Neuronal stem cell (in vitro differentiated cells): ENCODE results near the gene RAP2B.

Experiments
- DNase-seq: peaks from one replicate; pipeline ENCODE4 v3.0.0-alpha.2; 2013; ENCODE audit warnings: low spot score
- H2AFZ ChIP-seq: one replicate; pipeline ENCODE4 v1.6.1; 2013; ENCODE audit warnings: mild to moderate bottlenecking, low read length, inconsistent platforms
- H2AK5ac ChIP-seq: 2 replicates; pipeline ENCODE4 v1.6.1; 2013; ENCODE audit warnings: low read depth, mild to moderate bottlenecking, inconsistent platforms, low read length, moderate library complexity, mixed read lengths
- H2BK120ac ChIP-seq: 2 replicates; pipeline ENCODE4 v1.6.1; 2013; ENCODE audit warnings: low read depth, mild to moderate bottlenecking, inconsistent platforms, low read length, moderate library complexity, mixed read lengths
- H2BK12ac ChIP-seq: one replicate; pipeline ENCODE4 v1.6.1; 2013; ENCODE audit warnings: low read length, inconsistent platforms
- H2BK15ac ChIP-seq: 2 replicates; pipeline ENCODE4 v1.6.1; 2013; ENCODE audit warnings: mild to moderate bottlenecking, low read length, inconsistent platforms, mixed read lengths
- H2BK5ac ChIP-seq: one replicate; pipeline ENCODE4 v1.6.1; 2013; ENCODE audit warnings: inconsistent platforms, mild to moderate bottlenecking, low read length, moderate library complexity
- H3K14ac ChIP-seq: one replicate; pipeline ENCODE4 v1.6.1; 2013; ENCODE audit warnings: low read length, inconsistent platforms
- H3K18ac ChIP-seq: 2 replicates; pipeline ENCODE4 v1.6.1; 2013; ENCODE audit warnings: low read length, inconsistent platforms
- H3K23ac ChIP-seq: 2 replicates; pipeline ENCODE4 v1.6.1; 2013; ENCODE audit warnings: low read depth, mild to moderate bottlenecking, mixed read lengths, low read length, inconsistent platforms; ENCODE audit not compliant: poor library complexity
- H3K27ac ChIP-seq: replicated peaks from 3 replicates; pipeline ENCODE4 v1.5.1; 2013; ENCODE audit warnings: low read length, inconsistent platforms
- H3K27me3 ChIP-seq, 3 experiments: 2 replicates each; pipeline ENCODE4 v1.6.1; 2013; ENCODE audit warnings: low read length in 3 of 3, mild to moderate bottlenecking in 2 of 3, inconsistent platforms in 1 of 3, low read depth in 1 of 3, mixed read lengths in 1 of 3, moderate library complexity in 1 of 3; ENCODE audit not compliant: control insufficient read depth in 3 of 3, insufficient read depth in 3 of 3
- H3K36me3 ChIP-seq, 2 donors: replicated peaks in 1 of 2; 2 replicates each; pipeline ENCODE4 v1.6.1; 2013; ENCODE audit warnings: low read length in 2 of 2; ENCODE audit not compliant: control insufficient read depth in 2 of 2, insufficient read depth in 2 of 2
- H3K4ac ChIP-seq: 2 replicates; pipeline ENCODE4 v1.6.1; 2013; ENCODE audit warnings: inconsistent platforms, mild to moderate bottlenecking, low read length, moderate library complexity
- H3K4me1 ChIP-seq, 2 donors: 1 replicate in 1 of 2; 2 replicates in 1 of 2; pipeline ENCODE4 v1.6.1; 2013; ENCODE audit warnings: low read length in 2 of 2, low read depth in 1 of 2; ENCODE audit not compliant: control insufficient read depth in 2 of 2, insufficient read depth in 1 of 2
- H3K4me2 ChIP-seq: one replicate; pipeline ENCODE4 v1.6.1; 2013; ENCODE audit warnings: mild to moderate bottlenecking, low read length, inconsistent platforms; ENCODE audit not compliant: insufficient read depth, poor library complexity, severe bottlenecking
- H3K4me3 ChIP-seq, 2 donors: 2 replicates each; pipeline ENCODE4 v1.5.1; 2013; ENCODE audit warnings: low read length in 2 of 2, mild to moderate bottlenecking in 2 of 2, inconsistent platforms in 1 of 2, moderate library complexity in 1 of 2
- H3K79me1 ChIP-seq: one replicate; pipeline ENCODE4 v1.6.1; 2013; ENCODE audit warnings: low read depth, mild to moderate bottlenecking, inconsistent platforms, low read length, moderate library complexity
- H3K9ac ChIP-seq: one replicate; pipeline ENCODE4 v1.6.1; 2013; ENCODE audit warnings: mild to moderate bottlenecking, low read depth, low read length, inconsistent platforms; ENCODE audit not compliant: poor library complexity
- H3K9me3 ChIP-seq, 2 donors: replicated peaks in 1 of 2; 2 replicates each; pipeline versions ENCODE3 to v1.6.1; 2013; ENCODE audit warnings: low read length in 2 of 2, mild to moderate bottlenecking in 2 of 2, inconsistent platforms in 1 of 2, low read depth in 1 of 2, mixed read lengths in 1 of 2, moderate library complexity in 1 of 2; ENCODE audit not compliant: control insufficient read depth in 2 of 2, insufficient read depth in 1 of 2
- H4K8ac ChIP-seq: one replicate; pipeline ENCODE4 v1.6.1; 2013; ENCODE audit warnings: low read depth, mild to moderate bottlenecking, inconsistent platforms, low read length, moderate library complexity
- H4K91ac ChIP-seq: one replicate; pipeline ENCODE4 v1.6.1; 2013; ENCODE audit warnings: low read length, low read depth, mild to moderate bottlenecking, inconsistent platforms; ENCODE audit not compliant: poor library complexity
- WGBS, 2 donors: extraction: QIAGEN DNeasy Blood & Tissue Kit; methylation state at CpG; one replicate each; pipeline ENCODE4 v1.1.7; 2013; ENCODE audit warnings: missing lambda C conversion rate in 2 of 2, mixed read lengths in 1 of 2; ENCODE audit not compliant: insufficient read length in 2 of 2, insufficient replicate concordance in 1 of 2; ENCODE audit errors: extremely low coverage in 2 of 2; 5-methylcytosine and 5-hydroxymethylcytosine counted together

Gene RAP2B

DNA sequence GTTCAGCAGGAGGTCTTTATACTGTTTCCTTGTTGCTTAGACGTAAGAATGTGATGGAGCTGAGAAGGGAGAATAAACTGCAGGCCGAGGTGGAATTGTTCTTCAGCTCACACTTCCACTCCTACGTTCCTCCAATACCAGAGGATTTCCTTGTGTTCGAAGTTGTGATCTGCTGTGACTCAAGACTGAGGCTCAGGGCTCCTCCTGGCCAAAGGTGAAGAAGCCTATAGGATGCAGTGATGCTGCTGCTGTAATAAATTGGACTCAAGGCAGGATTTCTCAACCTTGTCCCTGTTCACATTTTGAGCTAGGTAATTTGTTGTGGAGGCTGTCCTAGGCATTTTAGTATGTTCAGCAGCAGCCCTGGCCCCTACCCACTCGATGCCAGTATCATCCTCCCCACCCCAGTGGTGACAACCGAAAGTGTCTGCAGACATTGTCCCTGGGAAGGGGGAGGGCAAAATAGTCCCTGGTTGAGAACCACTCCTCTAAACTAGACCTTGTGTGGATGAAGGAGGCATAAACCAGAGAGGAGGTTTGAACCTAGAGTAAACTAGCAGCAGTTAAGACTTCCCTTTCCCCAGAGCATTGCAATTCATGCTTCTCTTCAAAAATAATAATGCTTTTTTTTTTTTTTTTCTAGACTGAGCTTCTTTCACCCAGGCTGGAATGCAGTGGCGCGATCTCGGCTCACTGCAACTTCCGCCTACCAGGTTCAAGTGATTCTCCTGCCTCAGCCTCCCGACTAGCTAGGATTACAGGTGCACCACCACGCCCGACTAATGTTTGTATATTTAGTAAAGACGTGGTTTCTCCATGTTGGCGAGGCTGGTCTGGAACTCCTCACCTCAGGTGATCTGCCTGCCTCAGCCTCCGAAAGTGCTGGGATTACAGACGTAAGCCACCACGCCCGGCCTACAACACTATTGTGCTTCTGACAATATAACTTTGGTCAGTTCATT, 11.1 kb downstream of the RAP2B start:
- WGBS, 2 donors = no CpG with 5 or more reads among the region's 19 CpGs

DNA sequence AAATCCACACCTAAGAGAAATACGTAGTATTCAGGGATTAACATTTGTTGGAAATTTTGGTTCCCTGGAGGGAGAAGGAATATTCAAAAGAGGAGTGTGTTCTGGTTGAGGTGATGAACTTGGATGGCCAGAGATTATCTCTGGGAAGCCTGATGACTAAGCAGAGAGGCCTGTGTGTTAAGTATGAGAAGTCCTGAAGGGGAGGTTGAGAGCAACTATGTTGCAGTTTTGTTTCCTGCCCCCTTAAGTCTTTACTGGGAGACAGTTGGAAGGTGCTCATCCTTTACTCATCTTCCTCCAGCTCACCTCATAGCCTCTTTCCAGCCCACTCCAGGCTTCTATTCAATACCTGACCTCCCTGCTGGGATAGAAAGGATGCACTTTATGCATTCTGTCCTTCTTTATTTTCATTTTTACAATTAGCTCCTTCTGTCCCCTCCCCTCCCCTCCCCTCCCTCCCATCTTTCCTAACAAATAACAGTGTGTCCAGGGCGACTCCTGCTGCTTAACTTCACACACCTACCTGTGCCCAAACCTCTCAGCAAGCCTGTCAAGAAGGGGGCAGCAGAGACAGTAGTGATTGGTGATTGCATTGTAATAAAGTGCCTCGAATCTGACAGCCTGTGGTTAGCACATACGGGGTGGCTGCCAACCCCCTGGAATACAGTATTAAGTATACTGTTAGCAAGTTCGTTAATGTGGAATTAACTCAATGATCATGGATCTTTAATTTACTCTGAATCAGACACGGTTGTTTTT, 11.9 kb downstream of the RAP2B start:
- Histone ChIP-seq H3K79me1 (no peaks in the 10 kb centered on the region), H3K36me3 (no peaks in the 10 kb centered on the region), H3K9ac (no peak overlapping the region), H2BK5ac (no peak overlapping the region), H3K4ac (no peak overlapping the region), H4K91ac (no peak overlapping the region), H3K9me3 (no peaks in the 10 kb centered on the region), H3K27ac (no peak overlapping the region), H3K23ac (no peak overlapping the region), H2AK5ac (no peak overlapping the region), H4K8ac (no peak overlapping the region), H3K4me1 (peaks cover 0 to 5% of the 10 kb centered on the region in 2 donors), H2BK120ac (no peak overlapping the region), H3K4me2 (no peak overlapping the region), H2BK15ac (no peak overlapping the region), H3K27me3 (no peaks in the 10 kb centered on the region), H3K18ac (no peak overlapping the region), H3K14ac (no peak overlapping the region), H2BK12ac (no peak overlapping the region), H2AFZ (no peak overlapping the region), H3K4me3 (no peak overlapping the region)
- DNase-seq = no peak
- WGBS, 2 donors = no CpG with 5 or more reads among the region's 6 CpGs

More for the DNA sequence above, 11.1 kb downstream of the RAP2B start:
- no peak overlapping the region for H3K27ac ChIP-seq
- H2BK120ac ChIP-seq = no peak overlapping the region
- H3K23ac ChIP-seq = no peak overlapping the region
- H2BK12ac ChIP-seq = no peak overlapping the region
- H3K14ac ChIP-seq = no peak overlapping the region
- peak overlapping the region; percentile 7 for H2AFZ ChIP-seq
- no peak overlapping the region for H3K4me2 ChIP-seq
- H2BK5ac ChIP-seq = no peak overlapping the region
- H2AK5ac ChIP-seq = no peak overlapping the region
- no peak overlapping the region for H4K8ac ChIP-seq
- peaks cover 0 to 5% of the 10 kb centered on the region in 2 donors for H3K4me1 ChIP-seq
- H3K79me1 ChIP-seq = no peaks in the 10 kb centered on the region
- H2BK15ac ChIP-seq = no peak overlapping the region
- no peak overlapping the region for H3K9ac ChIP-seq
- no peaks in the 10 kb centered on the region for H3K27me3 ChIP-seq
- H3K9me3 ChIP-seq = no peaks in the 10 kb centered on the region
- H4K91ac ChIP-seq = no peak overlapping the region
- H3K4me3 ChIP-seq = no peak overlapping the region
- H3K4ac ChIP-seq = no peak overlapping the region
- H3K18ac ChIP-seq = no peak overlapping the region
- DNase-seq = no peak
- H3K36me3 ChIP-seq = no peaks in the 10 kb centered on the region

DNA sequence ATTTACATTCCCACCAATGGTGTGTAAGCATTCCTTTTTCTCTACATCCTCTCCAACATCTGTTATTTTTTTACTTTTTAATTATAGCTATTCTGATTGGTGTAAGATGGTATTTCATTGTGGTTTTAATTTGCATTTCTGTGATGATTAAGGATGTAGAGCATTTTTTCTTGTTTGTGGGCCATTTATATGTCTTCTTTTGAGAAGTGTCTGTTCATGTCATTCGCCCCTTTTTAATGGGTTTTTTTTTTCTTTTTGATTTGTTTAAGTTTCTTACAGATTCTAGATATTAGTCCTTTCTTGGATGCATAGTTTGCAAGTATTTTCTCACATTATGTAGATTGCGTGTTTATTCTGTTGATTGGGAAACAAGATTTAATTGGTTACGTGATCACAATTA, 14.2 kb downstream of the RAP2B start:
- Histone ChIP-seq H3K9ac (no peak overlapping the region), H2BK5ac (no peak overlapping the region), H3K14ac (no peak overlapping the region), H3K23ac (no peak overlapping the region), H3K36me3 (no peaks in the 10 kb centered on the region), H2BK120ac (no peak overlapping the region), H3K27me3 (no peaks in the 10 kb centered on the region), H2BK15ac (no peak overlapping the region), H3K4ac (no peak overlapping the region), H3K9me3 (no peaks in the 10 kb centered on the region), H3K18ac (no peak overlapping the region), H2AFZ (no peak overlapping the region), H3K79me1 (no peaks in the 10 kb centered on the region), H4K91ac (no peak overlapping the region), H4K8ac (no peak overlapping the region), H2AK5ac (no peak overlapping the region), H2BK12ac (no peak overlapping the region), H3K4me3 (no peak overlapping the region), H3K27ac (no peak overlapping the region), H3K4me2 (no peak overlapping the region), H3K4me1 (peaks cover 0 to 5% of the 10 kb centered on the region in 2 donors)
- WGBS, 2 donors = no CpG with 5 or more reads among the region's 3 CpGs
- no peak for DNase-seq

DNA sequence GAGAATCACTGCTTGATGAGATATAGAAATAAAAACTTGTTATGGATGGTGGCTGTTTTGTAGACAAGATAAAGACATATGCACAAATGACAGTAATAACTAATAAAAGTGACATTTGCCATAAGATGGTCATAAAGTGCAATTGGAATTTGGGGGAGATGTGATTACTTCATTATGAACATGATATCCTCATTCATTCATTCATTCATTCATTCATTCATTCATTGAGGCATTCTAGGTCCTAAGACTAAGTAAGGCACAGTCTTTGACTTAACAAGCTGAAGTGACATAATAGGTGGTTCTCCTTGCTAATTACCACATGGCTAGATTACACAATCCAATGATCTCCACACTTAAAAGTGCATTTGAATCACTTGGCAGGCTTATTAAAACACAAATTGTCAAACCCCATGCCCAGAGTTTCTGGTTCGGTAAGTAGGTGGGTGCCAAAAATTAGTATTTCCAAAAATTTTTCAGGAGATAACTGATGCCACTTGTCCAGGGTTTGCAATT, 18.9 kb downstream of the RAP2B start:
- Histone ChIP-seq H3K36me3 (no peaks in the 10 kb centered on the region), H4K91ac (no peak overlapping the region), H3K4me1 (no peaks in the 10 kb centered on the region), H3K27ac (no peak overlapping the region), H2BK120ac (no peak overlapping the region), H4K8ac (no peak overlapping the region), H2BK12ac (no peak overlapping the region), H3K14ac (no peak overlapping the region), H2AFZ (no peak overlapping the region), H3K4me2 (no peak overlapping the region), H3K9ac (no peak overlapping the region), H3K18ac (no peak overlapping the region), H3K23ac (no peak overlapping the region), H3K9me3 (no peaks in the 10 kb centered on the region), H2BK15ac (no peak overlapping the region), H3K4ac (no peak overlapping the region), H2AK5ac (no peak overlapping the region), H2BK5ac (no peak overlapping the region), H3K27me3 (no peaks in the 10 kb centered on the region), H3K4me3 (no peak overlapping the region), H3K79me1 (no peaks in the 10 kb centered on the region)
- no CpG with 5 or more reads among the region's 1 CpG for WGBS, 2 donors
- no peak for DNase-seq
